ENCODE results near the gene AGO4.

AGO4 gene

DNA sequence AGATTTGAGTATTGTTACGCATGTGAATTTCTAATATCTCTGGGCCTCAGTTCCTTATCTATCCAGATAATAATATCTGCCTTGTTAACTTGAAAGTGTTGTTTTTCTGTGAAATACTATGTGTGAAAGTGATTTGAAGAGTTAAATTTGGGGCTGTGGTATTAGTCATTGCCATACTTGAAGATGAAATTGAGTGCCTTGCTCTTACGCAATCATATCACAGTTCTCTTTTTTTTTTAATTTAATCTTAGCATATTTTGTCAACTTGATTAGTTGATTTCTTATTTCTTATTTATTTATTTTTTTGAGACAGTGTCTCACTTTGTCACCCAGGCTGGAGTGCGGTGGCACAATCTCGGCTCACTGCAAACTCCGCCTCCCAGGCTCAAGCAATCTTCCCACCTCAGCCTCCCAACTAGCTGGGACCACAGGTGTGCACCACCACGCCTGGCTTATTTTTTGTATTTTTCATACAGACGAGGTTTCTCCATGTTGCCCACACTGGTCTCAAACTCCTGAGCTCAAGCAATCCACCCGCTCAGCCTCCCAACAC lies 31.0 kb downstream of the AGO4 start:
- no peak overlapping the region for H3K27ac ChIP-seq
- TF ChIP-seq, protein P1, sequence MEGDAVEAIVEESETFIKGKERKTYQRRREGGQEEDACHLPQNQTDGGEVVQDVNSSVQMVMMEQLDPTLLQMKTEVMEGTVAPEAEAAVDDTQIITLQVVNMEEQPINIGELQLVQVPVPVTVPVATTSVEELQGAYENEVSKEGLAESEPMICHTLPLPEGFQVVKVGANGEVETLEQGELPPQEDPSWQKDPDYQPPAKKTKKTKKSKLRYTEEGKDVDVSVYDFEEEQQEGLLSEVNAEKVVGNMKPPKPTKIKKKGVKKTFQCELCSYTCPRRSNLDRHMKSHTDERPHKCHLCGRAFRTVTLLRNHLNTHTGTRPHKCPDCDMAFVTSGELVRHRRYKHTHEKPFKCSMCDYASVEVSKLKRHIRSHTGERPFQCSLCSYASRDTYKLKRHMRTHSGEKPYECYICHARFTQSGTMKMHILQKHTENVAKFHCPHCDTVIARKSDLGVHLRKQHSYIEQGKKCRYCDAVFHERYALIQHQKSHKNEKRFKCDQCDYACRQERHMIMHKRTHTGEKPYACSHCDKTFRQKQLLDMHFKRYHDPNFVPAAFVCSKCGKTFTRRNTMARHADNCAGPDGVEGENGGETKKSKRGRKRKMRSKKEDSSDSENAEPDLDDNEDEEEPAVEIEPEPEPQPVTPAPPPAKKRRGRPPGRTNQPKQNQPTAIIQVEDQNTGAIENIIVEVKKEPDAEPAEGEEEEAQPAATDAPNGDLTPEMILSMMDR (conservative IDR thresholded peaks at IDR 0.05; ENCODE audit: low read depth): no peak
- ChIA-PET CTCF (interaction anchor here (0.7 kb wide), 1 partner anchor 115 kb away, joined by 3 read pairs; no protein-coding TSS in a partner anchor), POLR2A (ENCODE audit: low non-redundant PET) (no interaction called here)
- no peak for DNase-seq (ENCODE audit: low spot score)

DNA sequence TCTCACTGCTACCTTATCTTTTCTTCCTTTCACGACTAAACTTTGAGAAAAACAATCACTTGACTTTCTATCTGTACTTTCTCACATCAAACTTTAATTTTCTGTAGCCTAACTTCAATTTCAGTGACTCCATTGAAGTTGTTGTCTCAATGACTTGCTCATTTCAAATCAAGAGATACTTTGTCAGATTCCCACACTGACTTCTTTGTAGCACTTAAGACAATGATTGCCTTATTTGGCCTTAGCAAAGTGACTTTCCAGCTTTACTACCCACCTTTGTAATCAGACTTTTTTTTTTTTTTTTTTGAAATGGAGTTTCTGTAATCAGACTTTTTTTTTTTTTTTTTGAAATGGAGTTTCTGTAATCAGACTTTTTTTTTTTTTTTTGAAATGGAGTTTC lies 37.0 kb downstream of the AGO4 start:
- TF ChIP-seq, protein P1 (conservative IDR thresholded peaks at IDR 0.05; ENCODE audit: low read depth): no peak
- no peak for DNase-seq (ENCODE audit: low spot score)
- ChIA-PET CTCF (no interaction called here), POLR2A (ENCODE audit: low non-redundant PET) (no interaction called here)
- H3K27ac ChIP-seq: no peak overlapping the region

DNA sequence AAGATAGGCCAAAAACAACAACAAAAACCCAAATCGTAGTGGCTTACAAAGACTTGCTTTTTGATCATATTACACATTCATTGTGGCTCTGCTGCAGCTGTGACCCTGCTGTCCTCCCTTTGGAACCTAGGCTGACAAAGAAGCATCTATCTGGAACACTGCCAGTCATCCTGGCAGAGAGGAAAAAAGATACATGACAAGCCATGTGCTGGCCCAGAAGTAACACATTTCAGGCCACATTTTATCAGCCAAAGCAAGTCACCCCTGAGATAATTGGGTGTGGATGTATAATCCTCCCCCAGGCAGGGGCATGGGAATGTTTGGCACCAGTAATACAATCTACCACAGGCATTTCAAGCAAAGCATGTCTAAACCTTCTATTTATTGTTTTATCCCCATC lies 38.0 kb downstream of the AGO4 start:
- ChIA-PET POLR2A (ENCODE audit: low non-redundant PET) (no interaction called here), CTCF (no interaction called here)
- no peak overlapping the region for H3K27ac ChIP-seq
- TF ChIP-seq, protein P1 (conservative IDR thresholded peaks at IDR 0.05; ENCODE audit: low read depth): no peak
- no peak for DNase-seq (ENCODE audit: low spot score)

DNA sequence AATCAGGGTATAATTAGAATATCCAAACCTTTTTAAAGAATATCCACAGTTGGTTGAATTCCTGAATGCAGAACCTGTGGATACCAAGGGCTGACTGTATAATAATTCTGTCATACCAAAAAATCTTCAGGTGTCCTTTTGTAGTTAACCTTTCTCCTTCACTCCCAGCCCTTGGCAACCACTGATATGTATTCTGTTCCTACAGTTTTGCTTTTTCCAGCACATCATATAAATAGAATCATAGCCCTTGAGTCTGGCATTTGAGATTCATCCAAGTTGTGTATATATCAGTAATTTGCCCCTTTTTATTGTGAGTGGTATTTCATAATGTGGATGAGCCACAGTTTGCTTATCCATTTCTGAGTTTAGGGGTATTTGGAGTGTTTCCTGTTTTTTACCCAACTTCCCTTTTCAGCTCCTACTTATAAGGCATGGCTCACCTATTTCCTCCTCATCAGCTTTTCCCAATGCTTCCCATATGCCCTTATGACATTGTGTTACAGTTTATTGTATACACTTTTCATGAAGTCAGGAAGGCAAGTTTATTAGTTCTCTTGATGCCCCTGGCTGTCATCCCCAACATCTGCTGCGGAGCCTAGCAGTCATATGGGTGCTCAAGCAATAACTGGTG lies 40.2 kb downstream of the AGO4 start:
- TF ChIP-seq, protein P1 (conservative IDR thresholded peaks at IDR 0.05; ENCODE audit: low read depth): no peak
- ChIA-PET CTCF (interaction anchor here (0.5 kb wide), 1 partner anchor 64 kb away, joined by 3 read pairs; no protein-coding TSS in a partner anchor), POLR2A (ENCODE audit: low non-redundant PET) (no interaction called here)
- H3K27ac ChIP-seq: no peak overlapping the region
- DNase-seq (ENCODE audit: low spot score): no peak

DNA sequence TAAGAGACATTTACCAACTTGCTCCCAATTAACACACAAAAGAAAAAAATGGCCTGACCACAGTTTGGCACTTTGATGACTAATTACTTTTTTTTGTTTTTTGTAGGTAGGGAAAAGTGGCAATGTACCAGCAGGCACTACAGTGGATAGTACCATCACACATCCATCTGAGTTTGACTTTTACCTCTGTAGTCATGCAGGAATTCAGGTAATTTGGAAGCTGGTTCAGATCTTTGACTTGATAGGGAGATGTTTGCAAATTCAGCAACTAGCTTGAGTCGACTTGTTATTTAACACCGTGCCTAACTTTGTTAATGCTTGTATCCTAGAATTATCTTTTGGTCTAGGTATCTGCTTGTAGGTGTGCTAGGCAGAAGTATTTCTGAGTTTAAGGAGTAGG lies 42.2 kb downstream of the AGO4 start:
- POLR2A ChIA-PET (ENCODE audit: low non-redundant PET): no interaction called here
- DNase-seq (ENCODE audit: low spot score): no peak
- H3K27ac ChIP-seq: no peak overlapping the region
- CTCF ChIA-PET: no interaction called here
- TF ChIP-seq, protein P1 (conservative IDR thresholded peaks at IDR 0.05; ENCODE audit: low read depth): no peak

DNA sequence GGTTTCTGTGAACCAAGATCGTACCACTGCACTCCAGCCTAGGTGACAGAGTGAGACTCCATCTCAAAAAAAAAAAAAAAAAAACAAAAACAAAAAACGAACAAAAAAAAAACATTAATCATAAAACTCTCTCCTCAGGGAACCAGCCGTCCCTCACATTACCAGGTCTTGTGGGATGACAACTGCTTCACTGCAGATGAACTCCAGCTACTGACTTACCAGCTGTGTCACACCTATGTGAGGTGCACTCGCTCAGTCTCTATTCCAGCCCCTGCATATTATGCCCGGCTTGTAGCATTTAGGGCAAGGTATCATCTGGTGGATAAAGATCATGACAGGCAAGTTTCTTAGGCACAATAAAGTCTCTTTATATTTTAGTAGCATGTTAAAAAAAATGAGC lies 42.9 kb downstream of the AGO4 start:
- TF ChIP-seq, protein P1 (conservative IDR thresholded peaks at IDR 0.05; ENCODE audit: low read depth): no peak
- H3K27ac ChIP-seq: no peak overlapping the region
- ChIA-PET CTCF (no interaction called here), POLR2A (ENCODE audit: low non-redundant PET) (no interaction called here)
- DNase-seq (ENCODE audit: low spot score): no peak

All from RWPE1 (cell line).